Medulla oblongata (tissue), 1 donor: ENCODE data around the gene MYO1C.
A peak's percentile ranks its signal among the peaks of the same experiment; 100 is the strongest.

Source experiments
- DNase-seq: peaks from one replicate; pipeline ENCODE4 v3.0.0-alpha.2; 2015; ENCODE audit errors: extremely low spot score

Gene MYO1C

DNA sequence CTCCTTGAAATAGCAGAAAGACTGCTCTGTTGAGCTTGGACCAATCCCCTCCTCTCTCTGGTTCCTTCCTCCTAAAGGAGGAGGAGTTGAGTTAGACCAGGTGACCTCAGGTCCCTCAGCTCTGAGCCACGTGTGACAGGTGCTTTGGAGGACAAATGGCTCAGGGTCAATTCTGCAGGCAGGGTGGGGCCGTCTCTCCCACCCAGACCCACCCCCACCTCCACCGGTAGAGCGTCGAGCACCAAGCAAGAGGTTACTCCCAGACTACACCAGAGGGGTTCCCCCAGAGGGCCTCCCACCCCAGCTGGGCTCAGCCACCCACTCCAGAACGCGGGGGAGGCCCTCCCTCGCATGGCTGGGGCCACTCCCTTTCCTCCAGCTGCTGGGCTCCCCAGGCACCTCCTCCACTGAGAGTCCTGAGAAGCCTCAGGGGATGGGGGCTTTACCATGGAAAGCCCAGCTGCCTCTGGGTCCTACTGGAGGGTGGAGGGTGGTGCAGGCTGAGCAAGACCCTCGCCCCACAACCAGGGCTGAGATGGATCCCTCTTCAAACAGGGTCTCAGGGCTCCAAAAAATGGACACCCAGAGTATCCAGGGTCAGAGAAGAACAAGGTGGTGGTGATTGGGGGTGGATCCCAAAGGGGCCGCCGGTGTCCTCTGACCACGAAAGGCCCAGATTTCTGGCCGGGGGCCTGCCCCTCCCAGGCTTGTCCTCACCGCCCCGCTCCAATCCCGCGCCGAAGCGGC is 7.6 kb downstream of the MYO1C start:
- peak; percentile 38 for DNase-seq

DNA sequence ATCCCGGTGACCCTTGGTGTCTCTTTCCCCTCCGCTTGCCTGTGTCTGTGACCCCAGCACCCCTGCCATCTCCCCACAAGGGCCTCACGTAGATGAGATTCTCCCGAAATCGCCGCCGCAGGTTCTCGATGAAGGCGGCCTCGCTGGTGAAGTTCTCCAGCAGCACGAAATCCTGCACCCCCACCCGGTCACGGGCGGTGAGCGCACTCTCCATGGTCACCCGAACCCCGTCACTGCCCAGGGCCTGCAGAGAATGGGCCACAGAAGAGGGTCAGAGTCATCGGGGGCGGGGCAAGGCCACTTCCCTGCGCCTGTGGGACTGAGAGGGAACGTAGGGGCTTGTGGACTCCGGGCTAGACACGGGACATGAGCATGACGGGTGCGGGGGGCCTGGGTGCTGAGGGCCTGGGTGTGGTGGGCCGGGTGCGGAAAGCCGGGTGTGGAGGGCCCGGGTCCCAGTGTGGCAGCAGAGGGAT is 8.4 kb downstream of the MYO1C start:
- DNase-seq, result no peak

DNA sequence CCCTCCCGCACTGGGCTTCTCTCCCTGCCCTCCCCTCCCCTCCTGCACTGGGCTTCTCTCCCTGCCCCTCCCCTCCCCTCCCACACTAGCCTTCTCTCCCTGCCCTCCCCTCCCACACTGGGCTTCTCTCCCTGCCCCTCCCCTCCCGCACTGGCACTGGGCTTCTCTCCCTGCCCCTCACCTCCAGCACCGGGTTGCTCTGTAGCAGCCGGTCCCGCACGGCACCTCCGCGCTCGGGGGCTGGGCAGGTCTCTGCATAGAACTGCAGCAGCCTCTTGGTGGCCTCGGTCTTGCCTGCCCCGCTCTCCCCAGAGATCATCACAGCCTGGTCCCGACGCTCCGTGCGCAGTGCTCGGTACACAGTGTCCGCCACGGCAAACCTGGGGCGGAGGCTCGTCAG is 9.8 kb downstream of the MYO1C start:
- peak; percentile 68 for DNase-seq

DNA sequence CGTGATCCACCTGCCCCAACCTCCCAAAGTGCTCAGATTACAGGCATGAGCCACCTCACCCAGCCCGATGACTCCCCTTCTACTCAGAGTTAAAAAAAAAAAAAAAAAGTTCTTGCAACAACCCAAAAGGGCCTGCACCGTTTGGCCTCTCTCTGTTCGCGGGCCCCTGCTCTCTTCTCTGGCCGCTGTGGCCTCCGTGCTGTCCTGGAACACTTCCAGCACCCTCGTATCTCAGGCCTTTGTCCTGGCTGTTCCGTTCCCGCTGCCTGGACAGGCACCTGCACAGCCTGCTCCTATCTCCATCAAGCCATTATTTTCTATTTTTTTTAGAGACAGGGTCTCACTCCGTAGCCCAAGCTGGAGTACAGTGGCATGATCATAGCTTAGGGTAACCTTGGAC is 10.8 kb downstream of the MYO1C start:
- no peak for DNase-seq

DNA sequence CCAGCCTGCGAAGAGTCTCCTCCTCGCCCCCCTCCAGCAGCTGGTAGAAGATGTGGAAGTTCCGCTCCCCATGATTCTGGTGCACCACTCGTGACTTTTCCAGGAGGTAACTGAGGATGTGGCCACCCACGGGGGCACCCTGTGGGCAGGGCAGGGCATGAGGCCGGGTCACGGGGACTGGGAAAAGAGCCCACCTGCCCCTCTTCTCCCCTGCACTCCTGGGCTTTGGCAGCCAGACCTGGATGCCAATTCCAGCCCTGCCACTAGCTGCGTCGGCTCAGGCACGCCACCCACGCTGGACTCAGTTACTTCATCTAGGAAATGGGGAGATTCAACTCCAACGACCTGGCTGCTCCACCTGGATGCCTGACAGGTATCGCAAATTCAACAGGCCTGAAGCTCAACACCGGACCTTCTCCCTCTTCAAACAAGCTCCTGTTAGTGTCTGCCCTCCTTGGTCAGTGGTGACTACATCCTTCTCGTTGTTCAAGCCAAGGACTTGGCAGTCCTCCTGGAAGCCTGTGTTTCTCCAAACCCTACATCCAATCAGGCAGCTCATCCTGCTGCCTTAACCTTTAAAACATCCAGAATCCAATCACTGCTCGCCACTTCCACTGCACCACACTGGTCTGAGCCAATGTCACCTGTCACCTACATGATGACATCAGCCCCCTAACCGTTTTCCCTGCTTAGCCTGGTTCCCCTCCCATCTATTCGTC is 11.6 kb downstream of the MYO1C start:
- peak; percentile 36 for DNase-seq

DNA sequence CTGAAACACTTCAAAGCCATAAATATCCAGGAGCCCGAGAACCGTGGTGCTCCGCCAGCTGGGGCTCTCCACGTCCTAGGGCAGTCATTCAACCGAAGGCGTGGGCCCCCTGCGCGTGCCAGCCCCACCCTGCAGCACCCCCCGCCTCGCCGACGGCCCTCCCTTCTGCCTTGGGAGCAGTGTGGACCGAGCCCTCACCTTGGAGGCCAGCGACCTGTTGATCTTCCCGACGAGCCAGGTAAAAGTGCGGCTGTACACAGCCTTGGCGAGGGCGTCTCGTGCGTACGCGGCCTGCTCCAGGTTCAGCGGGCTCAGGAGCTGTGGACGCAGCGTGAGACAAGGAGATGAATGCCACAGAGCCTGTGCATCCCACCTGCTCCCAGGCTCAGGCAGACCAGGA is 14.1 kb downstream of the MYO1C start:
- DNase-seq, result no peak

DNA sequence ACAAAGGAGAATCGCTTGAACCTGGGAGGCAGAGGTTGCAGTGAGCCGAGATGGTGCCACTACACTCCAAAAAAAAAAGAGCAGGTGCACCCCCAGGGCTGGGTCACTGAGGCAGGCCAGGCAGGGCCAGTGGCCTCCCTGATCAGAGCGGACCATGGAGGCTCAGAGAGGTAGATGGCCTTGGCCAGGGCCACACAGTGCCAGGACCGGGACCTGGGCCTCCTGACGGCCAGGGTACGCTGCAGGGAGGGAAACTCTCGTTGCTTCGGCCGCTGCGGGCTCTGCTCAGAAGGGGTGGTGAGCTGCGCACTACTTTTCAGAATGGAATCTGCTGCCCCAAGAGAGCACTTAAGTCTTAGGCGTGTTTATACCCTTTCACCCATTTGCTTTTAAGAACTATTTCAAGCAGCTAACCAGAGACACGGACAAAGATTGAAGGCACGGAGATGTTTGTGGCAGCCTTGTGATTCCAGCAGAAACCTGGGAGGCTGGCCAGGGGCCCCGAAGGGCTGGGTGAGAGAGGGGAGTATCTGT is 17.1 kb downstream of the MYO1C start:
- no peak for DNase-seq

DNA sequence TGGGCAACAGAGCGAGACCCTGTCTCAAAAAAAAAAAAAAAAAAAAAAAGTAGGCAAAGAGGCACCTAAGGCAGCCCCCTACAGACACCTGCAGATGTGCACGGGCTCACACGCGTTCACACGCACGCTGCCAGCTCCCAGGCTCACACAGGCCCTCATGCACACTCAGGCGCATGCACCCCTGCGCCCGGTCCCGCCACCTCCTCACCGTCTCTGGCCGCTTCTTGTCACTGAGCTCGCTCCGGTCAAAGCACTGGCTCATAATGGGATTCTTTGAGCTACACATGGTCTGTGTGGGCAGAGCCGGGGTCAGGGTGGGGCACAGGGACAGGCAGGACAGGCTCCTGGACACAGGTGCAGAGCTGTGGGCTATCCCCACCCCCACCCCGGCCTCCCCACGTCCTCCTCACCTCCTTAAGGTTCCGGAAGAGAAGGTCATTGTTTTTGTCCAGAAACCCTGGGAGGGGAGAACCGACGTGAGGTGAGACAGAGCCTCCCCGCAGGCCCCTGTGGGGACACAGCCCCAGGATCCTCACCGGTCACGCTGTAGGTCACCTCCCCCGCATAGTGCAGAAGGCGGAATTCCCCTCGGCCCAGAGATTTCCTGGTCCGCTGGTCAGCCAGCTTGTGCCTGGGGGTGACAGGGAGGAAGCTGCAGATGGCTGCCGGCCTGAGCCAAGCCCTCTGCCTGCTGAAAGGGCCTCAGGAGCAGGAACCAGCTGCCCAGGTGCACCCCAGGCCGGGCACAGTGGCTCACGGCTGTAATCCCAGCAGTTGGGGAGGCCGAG is 17.9 kb downstream of the MYO1C start:
- DNase-seq, result no peak

DNA sequence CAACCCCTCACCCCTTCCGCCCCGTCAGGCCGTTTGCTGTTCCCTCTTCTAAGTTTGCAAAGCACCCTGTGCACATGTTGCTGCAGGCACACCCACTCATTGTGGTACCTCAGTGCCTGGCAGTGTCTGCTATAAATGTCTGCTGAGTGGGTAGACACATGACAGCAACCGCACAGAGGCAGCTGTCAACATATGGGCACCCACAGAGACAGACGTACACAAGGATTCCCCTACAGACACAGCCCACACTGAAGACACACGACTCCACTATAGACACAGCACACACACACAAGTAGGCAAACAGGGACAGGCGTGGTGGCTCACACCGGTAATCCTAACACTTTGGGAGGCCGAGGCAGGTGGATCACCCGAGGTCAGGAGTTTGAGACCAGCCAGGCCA is 18.6 kb downstream of the MYO1C start:
- DNase-seq, result no peak

DNA sequence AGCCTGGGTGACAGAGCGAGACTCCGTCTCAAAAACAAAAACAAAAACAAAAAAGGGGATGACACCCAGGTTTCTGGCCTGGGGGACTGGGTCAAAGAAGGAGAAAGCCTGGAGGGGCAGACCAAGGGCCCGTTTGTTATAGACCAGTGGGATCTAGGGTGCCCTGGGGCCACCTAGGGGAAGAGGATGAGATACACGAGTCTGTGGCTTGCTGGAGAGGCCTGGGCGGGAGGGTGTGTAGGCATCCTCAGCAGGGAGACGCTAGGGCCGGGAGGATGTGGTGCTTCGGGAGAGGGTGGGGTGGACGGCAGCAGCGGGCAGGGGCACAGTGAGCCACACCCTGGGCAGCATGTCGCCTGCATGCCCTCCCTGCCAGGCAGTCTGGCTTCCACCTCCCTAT is 19.3 kb downstream of the MYO1C start:
- DNase-seq, result no peak

DNA sequence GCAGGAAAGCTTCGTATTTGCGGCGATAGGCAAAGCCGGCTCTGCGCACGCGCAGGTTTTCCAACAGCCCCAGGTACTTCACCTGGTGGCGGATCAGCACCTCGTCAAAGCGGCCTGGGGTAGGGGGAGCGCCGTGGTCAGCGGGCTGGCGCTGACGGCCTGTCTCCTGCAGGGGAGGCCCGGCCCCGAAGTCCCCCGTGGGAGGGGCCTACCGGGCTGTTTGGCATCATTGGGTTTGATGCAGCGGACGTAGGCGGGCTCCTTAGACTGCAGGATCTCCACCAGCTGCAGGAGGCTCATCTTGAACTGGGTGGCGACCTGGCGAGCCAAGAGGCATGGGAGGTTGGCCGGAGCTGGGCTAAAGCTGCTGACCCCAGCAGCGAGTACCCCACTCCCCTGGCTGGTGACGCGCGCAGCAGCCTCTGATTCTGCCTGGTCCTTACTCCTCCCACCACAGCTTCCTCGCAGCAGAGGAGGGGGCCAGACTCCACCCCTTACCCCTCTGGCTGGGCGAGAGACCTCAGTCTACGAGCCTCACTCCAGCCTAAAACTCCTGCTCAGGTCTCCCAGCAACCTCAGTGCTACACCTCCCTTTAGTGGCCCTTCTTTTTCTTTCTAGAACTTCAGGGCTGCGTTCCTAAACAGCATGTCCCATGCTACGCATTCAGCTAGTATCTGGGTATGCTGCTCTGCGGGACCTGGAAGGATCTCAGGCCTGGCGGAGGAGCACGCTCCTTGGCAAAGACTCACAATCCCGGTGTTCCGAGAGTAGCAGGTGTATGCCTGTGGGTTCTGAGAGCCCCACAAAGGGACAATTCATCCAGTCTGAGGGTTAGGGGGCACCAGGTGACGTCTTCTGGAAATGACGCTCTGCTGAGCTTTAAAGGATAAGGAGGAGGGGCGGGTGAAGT is 20.3 kb downstream of the MYO1C start:
- no peak for DNase-seq

DNA sequence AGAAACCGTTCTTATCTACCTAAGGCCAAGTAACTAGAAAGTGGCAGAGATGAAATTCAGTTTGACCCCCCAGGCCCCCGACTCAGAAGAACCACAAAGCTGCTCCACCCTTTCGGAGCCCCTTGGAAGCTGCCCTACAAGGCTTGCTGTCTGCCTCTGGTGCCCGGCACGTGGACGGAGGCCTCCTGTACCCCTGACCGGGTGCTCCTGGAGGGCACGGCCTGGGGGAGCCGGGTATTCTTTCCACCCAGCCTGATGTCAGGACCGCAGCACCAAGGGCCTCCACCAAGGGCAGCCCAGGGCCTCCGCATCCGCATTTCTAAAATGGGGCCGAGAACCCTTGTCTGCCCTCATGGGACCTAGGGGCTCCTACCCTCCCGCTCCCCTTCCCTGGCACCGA is 21.0 kb downstream of the MYO1C start:
- DNase-seq, result no peak

DNA sequence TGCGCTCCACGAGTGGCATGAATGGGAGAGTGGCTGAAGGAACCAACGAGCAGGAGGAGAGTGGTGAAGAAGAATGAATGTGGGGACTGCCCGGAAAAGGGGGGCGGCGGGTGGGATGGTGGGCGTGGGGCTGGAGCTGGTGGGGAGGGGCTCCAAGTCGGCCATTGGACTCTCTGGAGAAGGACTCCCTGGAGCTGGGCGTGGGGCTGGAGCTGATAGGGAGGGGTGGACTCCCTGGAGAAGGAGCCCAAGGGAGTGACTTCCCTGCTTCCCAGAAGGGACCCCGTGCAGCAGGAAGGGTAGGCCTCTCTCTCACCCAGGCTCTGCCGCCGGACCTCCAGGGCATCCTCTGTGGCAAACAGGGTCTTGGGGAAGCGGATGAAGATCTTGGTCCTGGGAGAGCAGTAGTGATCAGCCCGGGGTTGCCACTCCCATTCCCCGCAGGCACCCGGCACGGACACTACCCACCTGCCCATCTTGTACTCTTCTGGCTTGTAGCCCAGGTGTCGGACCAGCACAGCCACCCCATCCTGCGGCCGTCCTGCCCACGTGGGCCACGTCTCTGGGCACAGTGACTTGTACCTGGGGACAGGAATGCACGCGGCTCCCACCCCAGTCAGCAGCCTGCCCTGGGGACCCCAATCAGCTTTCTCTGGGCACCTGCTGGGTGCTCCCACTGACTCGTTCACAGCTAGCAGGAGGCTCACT is 21.6 kb downstream of the MYO1C start:
- no peak for DNase-seq

DNA sequence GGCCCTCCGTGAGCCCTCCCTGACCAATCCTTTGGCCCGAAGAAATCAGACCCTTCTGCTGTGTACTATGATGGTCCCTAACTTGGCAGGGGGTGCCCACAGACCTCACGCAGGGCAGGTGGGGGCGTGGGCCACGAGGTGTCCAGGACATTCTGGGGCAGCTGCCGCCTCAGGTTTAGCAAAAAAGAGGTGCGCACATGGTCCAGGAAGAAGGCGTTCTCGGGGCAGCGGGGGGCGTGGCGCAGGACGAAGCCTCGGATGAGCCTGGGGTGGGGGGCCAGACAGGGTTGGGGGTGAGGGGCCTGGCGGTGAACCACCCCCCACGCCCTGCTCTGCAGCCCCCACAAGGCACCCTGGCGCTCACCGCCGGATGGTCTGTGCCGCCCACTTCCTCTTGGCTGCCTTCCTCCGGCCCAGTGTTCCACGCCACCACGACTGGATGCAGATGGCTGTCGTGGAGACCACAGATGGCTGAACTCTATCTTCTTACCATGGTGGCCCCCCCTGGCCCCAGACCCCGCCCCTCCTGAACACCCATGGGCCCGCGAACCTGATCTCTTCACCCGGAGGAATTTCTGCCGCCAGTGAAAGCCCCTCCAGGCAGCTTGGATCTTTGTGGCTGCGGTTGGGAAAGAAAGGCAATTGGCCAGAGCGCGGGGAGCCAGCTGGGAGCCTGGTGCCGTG is 22.3 kb downstream of the MYO1C start:
- DNase-seq, result no peak

DNA sequence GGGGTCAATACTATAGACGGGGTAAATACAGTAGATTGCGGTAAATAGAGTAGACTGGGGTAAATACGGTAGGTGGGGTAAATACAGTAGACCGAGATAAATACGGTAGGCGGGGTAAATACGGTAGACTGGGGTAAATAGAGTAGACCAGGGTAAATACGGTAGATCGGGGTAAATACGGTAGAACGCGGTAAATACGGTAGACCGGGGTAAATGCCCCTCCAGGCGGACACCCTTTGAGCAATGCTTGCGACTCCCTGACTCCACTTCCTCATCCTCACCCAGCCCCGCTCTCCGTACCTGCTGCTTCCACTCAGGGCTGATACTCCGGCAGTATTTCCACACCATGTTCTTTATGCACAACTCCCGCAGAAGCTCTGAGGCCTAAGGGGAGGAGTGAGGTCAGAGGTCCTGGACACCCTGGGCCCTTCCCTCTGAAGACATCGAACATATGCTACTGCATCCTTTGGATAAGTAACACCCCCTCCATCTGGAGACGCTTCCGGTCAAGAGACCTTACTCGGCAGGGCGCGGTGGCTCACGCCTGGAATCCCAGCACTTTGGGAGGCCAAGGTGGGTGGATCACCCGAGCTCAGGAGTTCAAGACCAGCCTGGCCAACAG is 23.1 kb downstream of the MYO1C start:
- no peak for DNase-seq

DNA sequence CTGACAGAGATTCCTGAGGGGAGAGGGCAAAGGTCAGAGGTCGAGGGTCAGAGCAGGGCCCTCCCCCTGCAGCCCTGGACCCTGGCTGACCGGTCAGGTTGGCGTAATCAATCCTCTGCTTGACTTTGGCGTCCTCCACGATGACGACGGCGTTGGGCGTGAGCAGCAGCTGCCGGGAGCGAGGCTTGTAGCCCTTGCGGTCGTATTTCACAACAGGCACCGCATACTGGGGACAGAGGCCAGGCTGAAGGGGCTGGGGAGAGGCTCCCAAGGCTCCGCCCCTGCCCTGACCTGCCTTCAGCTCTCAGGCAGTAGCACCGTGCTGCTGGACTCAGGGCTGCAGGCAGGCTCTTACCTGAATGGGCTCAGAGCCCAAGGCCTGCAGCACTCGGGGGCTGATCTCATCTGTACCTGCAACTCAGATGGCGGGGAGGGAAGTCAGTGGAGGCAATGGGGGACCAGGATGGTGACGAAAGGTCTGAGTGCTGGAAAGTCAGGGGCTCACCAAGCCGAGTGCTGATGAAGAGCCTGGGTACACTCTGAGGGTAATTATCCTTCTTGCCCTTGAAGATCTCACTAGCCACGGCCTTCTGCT is 24.5 kb downstream of the MYO1C start:
- DNase-seq, result no peak

DNA sequence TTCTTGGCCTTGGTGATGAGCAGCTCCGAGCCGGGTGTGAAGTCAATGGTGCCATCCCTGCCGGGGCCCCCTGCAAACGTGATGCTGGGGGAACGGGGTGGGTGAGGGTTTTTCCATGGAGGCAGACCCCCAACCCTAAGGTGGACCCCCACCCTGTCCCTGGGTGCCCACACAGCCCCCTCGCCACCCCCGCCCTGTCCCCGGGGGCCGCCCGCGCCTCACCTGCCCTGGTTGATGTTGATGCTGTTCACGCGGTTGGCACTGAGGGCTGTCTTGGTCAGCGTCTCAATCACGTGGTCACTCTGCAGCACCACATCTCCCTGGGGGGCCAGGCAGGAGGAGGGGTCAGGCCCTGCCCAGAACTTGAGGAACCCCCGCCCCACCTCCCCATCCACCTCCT is 25.2 kb downstream of the MYO1C start:
- no peak for DNase-seq

DNA sequence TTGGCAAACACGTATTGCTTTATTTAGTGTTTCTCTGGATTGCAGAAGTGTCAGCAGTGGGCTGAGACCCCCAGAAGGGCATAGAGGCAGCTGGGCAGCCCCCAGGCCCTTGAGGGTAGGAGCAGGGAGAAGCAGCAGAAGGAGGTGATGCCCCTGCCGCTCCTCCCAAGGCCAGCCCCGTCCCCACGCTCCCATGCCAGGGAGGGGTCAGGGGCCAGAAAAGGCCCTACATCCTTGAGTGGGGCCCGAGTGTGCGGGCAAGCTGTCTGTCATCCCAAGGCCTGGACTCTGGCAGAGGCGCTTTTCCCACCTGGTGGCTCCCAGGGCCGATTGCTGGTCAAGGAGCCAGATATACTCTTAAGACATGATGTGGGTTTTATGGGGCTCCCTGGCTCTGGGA is 28.3 kb downstream of the MYO1C start:
- DNase-seq, result no peak
